OCI-LY3 (cell line): ENCODE measurements around the gene PSIP1.

Source experiments
- H2AFZ ChIP-seq: fragments of 200-600, 300-600 bp; shearing (Covaris generic); 2 replicates; pipeline ENCODE4 v1.6.0; 2014; ENCODE audit warnings: antibody characterized with exemption, low read depth, low read length
- H3K27ac ChIP-seq: fragments of 200-600, 300-600 bp; sonication (generic); 2 replicates; pipeline ENCODE4 v1.5.1; 2014; ENCODE audit warnings: mild to moderate bottlenecking, low read length, moderate library complexity, mixed read lengths
- H3K27me3 ChIP-seq: fragments of 200-600, 300-600 bp; sonication (generic); 2 replicates; pipeline ENCODE4 v1.6.1; 2014; ENCODE audit warnings: low read depth, low read length, mixed read lengths
- H3K36me3 ChIP-seq: fragments of 200-600, 300-600 bp; sonication (generic); replicated peaks from 2 replicates; pipeline ENCODE3; 2014; ENCODE audit warnings: low read depth, low read length, mixed read lengths
- H3K4me1 ChIP-seq: fragments of 300-600, 200-600 bp; sonication (generic); 2 replicates; pipeline ENCODE4 v1.6.1; 2014; ENCODE audit warnings: low read length, mixed read lengths
- H3K4me2 ChIP-seq: fragments of 200-600, 300-600 bp; sonication (generic); 2 replicates; pipeline ENCODE4 v1.6.1; 2014; ENCODE audit warnings: low read length, mixed read lengths
- H3K4me3 ChIP-seq: fragments of 300-600, 200-600 bp; sonication (generic); 2 replicates; pipeline ENCODE4 v1.5.1; 2014; ENCODE audit warnings: antibody characterized with exemption, mild to moderate bottlenecking, low read length, moderate library complexity
- H3K79me2 ChIP-seq: fragments of 300-600, 200-600 bp; shearing (Covaris generic); 2 replicates; pipeline ENCODE4 v1.6.1; 2014; ENCODE audit warnings: mild to moderate bottlenecking, low read length, mixed read lengths
- H3K9ac ChIP-seq: fragments of 300-600, 200-600 bp; shearing (Covaris generic); 2 replicates; pipeline ENCODE4 v1.6.0; 2014; ENCODE audit warnings: mild to moderate bottlenecking, low read length, moderate library complexity
- H3K9me3 ChIP-seq: fragments of 200-600, 300-600 bp; shearing (Covaris generic); 2 replicates; pipeline ENCODE4 v1.6.1; 2014; ENCODE audit warnings: low read length, mixed read lengths; ENCODE audit not compliant: insufficient read depth
- H4K20me1 ChIP-seq: fragments of 200-600, 300-600 bp; sonication (generic); 2 replicates; pipeline ENCODE4 v1.6.1; 2016; ENCODE audit warnings: low read length, mixed read lengths; ENCODE audit not compliant: insufficient read depth
- CTCF ChIP-seq: fragments of 200-600, 300-600 bp; sonication (generic); IDR thresholded peaks from 2 replicates; pipeline ENCODE4 v1.5.1; 2014; ENCODE audit warnings: antibody characterized with exemption, low read length, low read depth
- EZH2phosphoT487 ChIP-seq: fragments of 200-600 bp; shearing (Covaris generic); IDR thresholded peaks from 2 replicates; pipeline ENCODE4 v1.6.1; 2018; ENCODE audit warnings: antibody characterized with exemption, mixed run types, low read depth

PSIP1 gene

DNA sequence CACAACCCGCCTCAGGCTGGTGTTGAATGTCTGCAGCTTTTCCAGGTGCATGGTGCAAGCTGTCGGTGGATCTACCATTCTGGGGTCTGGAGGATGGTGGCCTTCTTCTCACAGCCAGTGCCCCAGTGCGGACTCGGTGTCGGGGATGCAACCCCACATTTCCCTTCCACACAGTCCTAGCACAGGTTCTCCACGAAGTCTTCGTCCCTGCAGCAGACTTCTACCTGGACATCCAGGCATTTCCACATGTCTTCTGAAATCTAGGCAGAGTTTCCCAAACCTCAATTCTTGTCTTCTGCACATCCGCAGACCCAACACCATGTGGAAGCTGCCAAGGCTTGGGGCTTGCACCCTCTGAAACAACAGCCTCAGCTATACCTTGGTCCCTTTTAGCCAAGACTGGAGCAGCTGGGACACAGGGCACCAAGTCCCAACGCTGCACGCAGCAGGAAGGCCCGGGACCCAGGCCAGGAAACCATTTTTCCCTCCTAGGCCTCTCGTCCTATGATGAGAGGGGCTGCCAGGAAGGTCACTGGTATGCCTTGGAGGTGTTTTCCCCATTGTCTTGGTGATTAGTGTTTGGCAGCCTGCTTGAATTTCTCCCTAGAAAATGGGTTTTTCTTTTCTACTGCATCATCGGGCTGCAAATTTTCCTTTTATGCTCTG is 18.2 kb downstream of the PSIP1 start:
- TF ChIP-seq EZH2phosphoT487 (no peak), CTCF (no peak)
- Histone ChIP-seq H2AFZ (no peak overlapping the region), H4K20me1 (peaks cover 9% of the 10 kb centered on the region), H3K9ac (no peak overlapping the region), H3K36me3 (peaks cover 49% of the 10 kb centered on the region), H3K27ac (no peak overlapping the region), H3K4me1 (no peaks in the 10 kb centered on the region), H3K4me3 (no peak overlapping the region), H3K79me2 (peaks cover 21% of the 10 kb centered on the region), H3K9me3 (no peaks in the 10 kb centered on the region), H3K27me3 (no peaks in the 10 kb centered on the region), H3K4me2 (no peak overlapping the region)

- H3K4me1 ChIP-seq, result no peaks in the 10 kb centered on the region
- H3K27me3 ChIP-seq, result no peaks in the 10 kb centered on the region
- no peak overlapping the region for H2AFZ ChIP-seq
- peaks cover 21% of the 10 kb centered on the region for H3K79me2 ChIP-seq
- H4K20me1 ChIP-seq, result peaks cover 9% of the 10 kb centered on the region
- H3K9me3 ChIP-seq, result no peaks in the 10 kb centered on the region
- H3K4me2 ChIP-seq, result no peak overlapping the region
- no peak overlapping the region for H3K27ac ChIP-seq
- peaks cover 47% of the 10 kb centered on the region for H3K36me3 ChIP-seq
- TF ChIP-seq EZH2phosphoT487 (no peak), CTCF (no peak)
- no peak overlapping the region for H3K9ac ChIP-seq
- no peak overlapping the region for H3K4me3 ChIP-seq
These were observed 18.8 kb downstream of the PSIP1 start for GRCh38 chr9:15491950-15492349.

GRCh38 chr9:15485836-15486666 is 24.7 kb downstream of the PSIP1 start:
- Histone ChIP-seq H3K4me3 (no peak overlapping the region), H4K20me1 (peaks cover 5% of the 10 kb centered on the region), H3K9me3 (no peaks in the 10 kb centered on the region), H3K9ac (no peak overlapping the region), H3K27ac (no peak overlapping the region), H3K27me3 (no peaks in the 10 kb centered on the region), H2AFZ (no peak overlapping the region), H3K36me3 (peaks cover 17% of the 10 kb centered on the region), H3K4me2 (no peak overlapping the region), H3K79me2 (peaks cover 4% of the 10 kb centered on the region), H3K4me1 (peaks cover 8% of the 10 kb centered on the region)
- TF ChIP-seq CTCF (peak; percentile 51), EZH2phosphoT487 (no peak)

DNA sequence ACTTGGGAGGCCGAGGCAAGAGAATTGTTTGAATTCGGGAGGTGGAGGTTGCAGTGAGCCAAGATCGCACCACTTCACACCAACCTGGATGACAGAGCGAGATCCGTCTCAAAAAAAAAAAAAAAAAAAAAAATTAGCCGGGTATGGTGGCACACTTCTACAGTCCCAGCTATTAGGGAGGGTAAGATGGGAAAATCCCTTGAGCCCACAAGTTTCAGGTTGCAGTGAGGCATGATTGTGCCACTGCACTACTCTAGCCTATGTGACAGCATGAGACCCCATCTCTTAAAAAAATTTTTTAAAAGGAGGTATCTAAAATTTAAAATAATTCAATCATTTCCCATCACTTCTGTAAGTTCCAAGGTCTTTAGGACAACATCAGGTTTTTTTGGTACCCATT is 26.0 kb downstream of the PSIP1 start:
- TF ChIP-seq CTCF, result no peak
- no peak for TF ChIP-seq EZH2phosphoT487
- H4K20me1 ChIP-seq, result peaks cover 3% of the 10 kb centered on the region; the same call in 1 of the 2 replicates
- H3K36me3 ChIP-seq, result peaks cover 13% of the 10 kb centered on the region
- no peak overlapping the region for H3K4me2 ChIP-seq
- no peak overlapping the region for H3K9ac ChIP-seq
- H3K4me3 ChIP-seq, result no peak overlapping the region
- H3K27ac ChIP-seq, result no peak overlapping the region
- no peaks in the 10 kb centered on the region for H3K27me3 ChIP-seq
- no peaks in the 10 kb centered on the region for H3K79me2 ChIP-seq
- no peaks in the 10 kb centered on the region for H3K9me3 ChIP-seq
- H3K4me1 ChIP-seq, result peaks cover 8% of the 10 kb centered on the region
- no peak overlapping the region for H2AFZ ChIP-seq
